Testis (tissue), 5 donors: ENCODE measurements around the gene KCNJ15. TPM values are rescaled to one million over a fixed set of nuclear protein-coding genes. Genes with fewer than 3 reads are reported as not detected.

Experiments
- DNase-seq: peaks from one replicate; pipeline ENCODE4 v3.0.0-alpha.2; 2019
- H3K27ac ChIP-seq, 2 donors: fragments of 200-600 bp; sonication (generic); one replicate each; pipeline ENCODE4 v1.5.1; 2019
- H3K27me3 ChIP-seq: fragments of 200-600 bp; sonication (generic); one replicate; pipeline ENCODE4 v1.5.1; 2019
- H3K36me3 ChIP-seq: fragments of 200-600 bp; sonication (generic); one replicate; pipeline ENCODE4 v1.5.1; 2017; ENCODE audit warnings: low read depth; ENCODE audit errors: missing control alignments
- H3K4me1 ChIP-seq: fragments of 200-600 bp; sonication (generic); one replicate; pipeline ENCODE4 v1.5.1; 2019
- H3K4me3 ChIP-seq, 2 donors: fragments of 200-600 bp; sonication (generic); one replicate each; pipeline ENCODE4 v1.5.1; 2017 to 2019
- H3K9me3 ChIP-seq: fragments of 200-600 bp; sonication (generic); one replicate; pipeline ENCODE4 v1.5.1; 2017
- CTCF ChIP-seq, 3 experiments: fragments of 450-650 bp in 2 of 3; fragments of 200-600 bp in 1 of 3; sonication (generic) in 1 of 3; IDR thresholded peaks; one replicate each; pipeline ENCODE4 v1.5.1; 2016 to 2019; ENCODE audit warnings: antibody characterized with exemption in 3 of 3, mild to moderate bottlenecking in 2 of 3, moderate library complexity in 1 of 3
- POLR2A ChIP-seq: fragments of 450-650 bp; IDR thresholded peaks from one replicate; pipeline ENCODE4 v1.6.1; 2017; ENCODE audit warnings: antibody characterized with exemption, mild to moderate bottlenecking, moderate library complexity
- WGBS, 2 donors: methylation state at CpG; one replicate each; pipeline ENCODE4 v1.1.5; 2018; 5-methylcytosine and 5-hydroxymethylcytosine counted together
- intact Hi-C: fragments of 100-400 bp; cut with DNase I; formaldehyde crosslinking; loops from one replicate; pipeline ENCODE4 v1.15.1; 2023; ENCODE audit warnings: low total_unique reads
- long read RNA-seq, 2 donors: transcript quantifications; one replicate each; lab custom pipeline, GENCODE V29; 2026
- polyA plus RNA-seq: library from polyadenylated mRNA; stranded (reverse); fragments of 350-450 nt; fragmentation: Illumina TruSeq; extraction: RNeasy Lipid Tissue Mini Kit (QIAGEN cat#74804); gene quantifications from one replicate; pipeline ENCODE4 v1.2.3, GENCODE V29; 2014; ENCODE audit warnings: low read depth, low replicate concordance; ENCODE audit not compliant: insufficient read depth
- total RNA-seq, 2 donors: library from RNA; depleted of rRNA; stranded (reverse); fragments of >200 nt; gene quantifications; one replicate each; pipeline ENCODE4 v1.2.3, GENCODE V29; 2016

Gene KCNJ15
- total RNA-seq (1 to 10 TPM; 4.9 to 6.4 TPM), polyA plus RNA-seq (13.0 TPM)
- long read RNA-seq, donor 1, full-length matches to known transcripts: 5 of 5 reads
- long read RNA-seq, donor 1, partial matches to known transcripts: 0 of 5 reads
- long read RNA-seq, donor 1, other reads (novel, unspliced or antisense): 0 of 5 reads
- long read RNA-seq, donor 2: 0 reads

GRCh38 chr21:38256599-38257302 is at the start of gene KCNJ15:
KCNJ15 (plus strand) TSS chr21:38256991; CDS start chr21:38299262, 42,271 bp downstream.
- Histone ChIP-seq H3K27ac (no peak within 1 kb of the TSS), H3K36me3 (no peaks in the 10 kb centered on the region), H3K4me3 (no peak within 1 kb of the TSS), H3K9me3 (no peaks in the 10 kb centered on the region), H3K4me1 (no peaks in the 10 kb centered on the region), H3K27me3 (no peaks in the 10 kb centered on the region)
- no peak for TF ChIP-seq POLR2A
- TF ChIP-seq CTCF (IDR thresholded peaks at IDR 0.05): no peak
- intact Hi-C loops: no loop called here
- 61 to 73% methylated on average over 5 of the region's 5 CpGs for WGBS, 2 donors
- DNase-seq: no peak

GRCh38 chr21:38208118-38208517 is 48.7 kb upstream of the KCNJ15 start:
- no peaks in the 10 kb centered on the region for H3K36me3 ChIP-seq
- no peaks in the 10 kb centered on the region for H3K27me3 ChIP-seq

GRCh38 chr21:38211321-38211720 is 45.5 kb upstream of the KCNJ15 start:
- intact Hi-C loops: no loop called here
- 66 to 74% methylated on average over 3 of the region's 3 CpGs for WGBS, 2 donors

More at GRCh38 chr21:38208118-38208517, 48.7 kb upstream of the KCNJ15 start:
- Histone ChIP-seq H3K4me1 (no peaks in the 10 kb centered on the region), H3K9me3 (no peaks in the 10 kb centered on the region), H3K27ac (no peak overlapping the region), H3K4me3 (no peak overlapping the region)
- intact Hi-C loops: no loop called here
- WGBS, 2 donors: 63% methylated on average over 6 of the region's 6 CpGs
- DNase-seq: no peak
- TF ChIP-seq CTCF (IDR thresholded peaks at IDR 0.05): no peak
- no peak for TF ChIP-seq POLR2A

DNA sequence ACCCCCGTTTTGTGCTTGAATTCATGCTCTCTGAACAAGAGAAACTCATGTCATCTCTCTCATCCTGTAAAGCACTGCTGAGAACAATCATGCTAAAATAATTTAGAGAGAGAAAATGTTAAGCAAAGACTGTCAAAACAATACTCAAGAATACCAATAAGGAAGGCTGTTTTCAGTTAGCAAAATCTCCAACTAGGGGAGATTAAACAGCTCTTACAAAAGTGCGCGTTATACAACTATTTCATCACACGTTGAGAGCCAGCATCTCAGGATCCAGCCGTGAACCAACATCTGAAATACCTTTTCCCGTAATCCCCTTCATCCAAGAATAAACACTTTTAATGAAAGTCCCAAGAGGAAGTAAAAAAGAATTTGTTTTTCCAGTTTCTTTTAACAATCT is 44.1 kb upstream of the KCNJ15 start:
- intact Hi-C loops: no loop called here
- Histone ChIP-seq H3K4me1 (no peaks in the 10 kb centered on the region), H3K27me3 (no peaks in the 10 kb centered on the region), H3K4me3 (no peak overlapping the region), H3K27ac (no peak overlapping the region), H3K36me3 (no peaks in the 10 kb centered on the region), H3K9me3 (no peaks in the 10 kb centered on the region)
- 74% methylated on average over 6 of the region's 6 CpGs for whole genome bisulfite sequencing, 2 donors
- no peak for DNase-seq
- TF ChIP-seq CTCF (IDR thresholded peaks at IDR 0.05): no peak
- TF ChIP-seq POLR2A: no peak

More at GRCh38 chr21:38211321-38211720, 45.5 kb upstream of the KCNJ15 start:
- TF ChIP-seq POLR2A (no peak), CTCF (IDR thresholded peaks at IDR 0.05) (no peak)
- no peak for DNase-seq
- Histone ChIP-seq H3K4me3 (no peak overlapping the region), H3K27ac (no peak overlapping the region), H3K4me1 (no peaks in the 10 kb centered on the region), H3K36me3 (no peaks in the 10 kb centered on the region), H3K9me3 (no peaks in the 10 kb centered on the region), H3K27me3 (no peaks in the 10 kb centered on the region)
